Measurements from ENCODE around the gene NSRP1.
A peak's percentile ranks its signal among the peaks of the same experiment; 100 is the strongest.
"Not testable (repeated sequence)": the region's sequence is repeated elsewhere in the genome, so short reads cannot be mapped to it uniquely, and the experiment has no call there.

Gene NSRP1

GRCh38 chr17:30116661-30117551 is at the start of gene NSRP1:
TSS of gene NSRP1 (plus strand) at chr17:30116816. CDS start at chr17:30116844, 28 bp downstream.
- Histone ChIP-seq H3K4me3 (ENCODE audit: low read length) (peak within 1 kb of the TSS; percentile 95), H3K9ac (ENCODE audit: low read length) (peak within 1 kb of the TSS; percentile 98), H3K9me3 (ENCODE audit: control insufficient read depth, low read length) (no peaks in the 10 kb centered on the region), H3K4me1 (ENCODE audit: control insufficient read depth, insufficient read depth, low read length) (peaks cover 17% of the 10 kb centered on the region), H3K27me3 (replicated peaks; ENCODE audit: control insufficient read depth, insufficient read depth, low read length) (no peaks in the 10 kb centered on the region), H3K36me3 (ENCODE audit: control insufficient read depth, insufficient read depth, low read length, severe bottlenecking) (peaks cover 15% of the 10 kb centered on the region)
- DNase-seq (ENCODE audit: low read depth): peak; percentile 99

DNA sequence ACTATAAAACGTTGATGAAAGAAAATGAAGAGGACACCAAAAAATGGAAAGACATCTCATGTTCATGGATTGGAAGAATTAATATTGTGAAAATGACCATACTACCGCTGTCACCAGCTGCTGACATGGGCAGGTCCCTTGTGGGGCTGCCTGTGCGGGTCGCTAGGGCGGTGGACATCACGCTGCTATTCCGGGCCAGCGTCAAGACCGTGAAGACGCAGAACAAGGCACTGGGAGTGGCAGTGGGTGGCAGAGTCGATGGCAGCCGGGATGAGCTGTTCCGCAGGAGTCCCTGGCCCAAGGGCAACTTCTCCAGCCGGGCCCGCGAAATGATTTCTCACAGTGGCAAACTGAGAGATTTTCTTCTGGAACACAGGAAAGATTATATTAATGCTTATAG is 48.2 kb upstream of the NSRP1 start:
- DNase-seq (ENCODE audit: low read depth): no peak
- Histone ChIP-seq H3K4me1 (ENCODE audit: control insufficient read depth, insufficient read depth, low read length) (no peaks in the 10 kb centered on the region), H3K9ac (ENCODE audit: low read length) (no peak overlapping the region), H3K9me3 (ENCODE audit: control insufficient read depth, low read length) (peaks cover 28% of the 10 kb centered on the region), H3K27me3 (replicated peaks; ENCODE audit: control insufficient read depth, insufficient read depth, low read length) (no peaks in the 10 kb centered on the region), H3K36me3 (ENCODE audit: control insufficient read depth, insufficient read depth, low read length, severe bottlenecking) (no peaks in the 10 kb centered on the region), H3K4me3 (ENCODE audit: low read length) (no peak overlapping the region)

- Histone ChIP-seq H3K9me3 (ENCODE audit: control insufficient read depth, low read length) (peaks cover 3% of the 10 kb centered on the region), H3K4me3 (ENCODE audit: low read length) (no peak overlapping the region), H3K4me1 (ENCODE audit: control insufficient read depth, insufficient read depth, low read length) (no peaks in the 10 kb centered on the region), H3K36me3 (ENCODE audit: control insufficient read depth, insufficient read depth, low read length, severe bottlenecking) (no peaks in the 10 kb centered on the region), H3K9ac (ENCODE audit: low read length) (no peak overlapping the region), H3K27me3 (replicated peaks; ENCODE audit: control insufficient read depth, insufficient read depth, low read length) (peaks cover 15% of the 10 kb centered on the region)
- DNase-seq (ENCODE audit: low read depth): no peak
These were observed 42.4 kb upstream of the NSRP1 start for GRCh38 chr17:30074254-30074653.

GRCh38 chr17:30074730-30075129 is 41.9 kb upstream of the NSRP1 start:
- H3K9me3 ChIP-seq (ENCODE audit: control insufficient read depth, low read length): no peaks in the 10 kb centered on the region
- no peak overlapping the region for H3K4me3 ChIP-seq (ENCODE audit: low read length)
- peaks cover 15% of the 10 kb centered on the region for H3K27me3 ChIP-seq (replicated peaks; ENCODE audit: control insufficient read depth, insufficient read depth, low read length)
- no peaks in the 10 kb centered on the region for H3K36me3 ChIP-seq (ENCODE audit: control insufficient read depth, insufficient read depth, low read length, severe bottlenecking)
- H3K4me1 ChIP-seq (ENCODE audit: control insufficient read depth, insufficient read depth, low read length): no peaks in the 10 kb centered on the region
- H3K9ac ChIP-seq (ENCODE audit: low read length): no peak overlapping the region
- no peak for DNase-seq (ENCODE audit: low read depth)

GRCh38 chr17:30082773-30083172 is 33.8 kb upstream of the NSRP1 start:
- Histone ChIP-seq H3K9ac (ENCODE audit: low read length) (no peak overlapping the region), H3K4me3 (ENCODE audit: low read length) (no peak overlapping the region), H3K36me3 (ENCODE audit: control insufficient read depth, insufficient read depth, low read length, severe bottlenecking) (no peaks in the 10 kb centered on the region), H3K27me3 (replicated peaks; ENCODE audit: control insufficient read depth, insufficient read depth, low read length) (peaks cover 23% of the 10 kb centered on the region), H3K4me1 (ENCODE audit: control insufficient read depth, insufficient read depth, low read length) (no peaks in the 10 kb centered on the region), H3K9me3 (ENCODE audit: control insufficient read depth, low read length) (no peaks in the 10 kb centered on the region)
- DNase-seq (ENCODE audit: low read depth): no peak

GRCh38 chr17:30084788-30085187 is 31.8 kb upstream of the NSRP1 start:
- DNase-seq (ENCODE audit: low read depth): no peak
- Histone ChIP-seq H3K4me3 (ENCODE audit: low read length) (no peak overlapping the region), H3K9me3 (ENCODE audit: control insufficient read depth, low read length) (no peaks in the 10 kb centered on the region), H3K9ac (ENCODE audit: low read length) (no peak overlapping the region), H3K4me1 (ENCODE audit: control insufficient read depth, insufficient read depth, low read length) (no peaks in the 10 kb centered on the region), H3K36me3 (ENCODE audit: control insufficient read depth, insufficient read depth, low read length, severe bottlenecking) (no peaks in the 10 kb centered on the region), H3K27me3 (replicated peaks; ENCODE audit: control insufficient read depth, insufficient read depth, low read length) (peaks cover 12% of the 10 kb centered on the region)

- Histone ChIP-seq H3K9me3 (ENCODE audit: control insufficient read depth, low read length) (no peaks in the 10 kb centered on the region), H3K36me3 (ENCODE audit: control insufficient read depth, insufficient read depth, low read length, severe bottlenecking) (no peaks in the 10 kb centered on the region)
- no peak for DNase-seq (ENCODE audit: low read depth)
These were observed 29.7 kb upstream of the NSRP1 start for GRCh38 chr17:30086896-30087295.

DNA sequence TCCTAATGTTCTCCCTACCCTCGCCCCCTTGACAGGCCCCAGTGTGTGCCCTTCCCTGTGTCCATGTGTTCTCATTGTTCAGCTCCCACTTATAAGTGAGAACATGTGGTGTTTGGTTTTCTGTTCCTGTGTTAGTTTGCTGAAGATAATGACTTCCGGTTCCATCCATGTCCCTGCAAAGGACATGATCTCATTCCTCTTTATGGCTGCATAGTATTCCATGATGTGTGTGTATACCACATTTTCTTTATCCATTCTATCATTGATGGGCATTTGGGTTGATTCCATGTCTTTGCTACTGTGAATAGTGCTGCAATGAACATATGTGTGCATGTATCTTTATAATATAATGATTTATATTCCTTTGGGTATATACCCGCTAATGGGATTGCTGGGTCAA is 29.2 kb upstream of the NSRP1 start:
- not testable (repeated sequence) for H3K9ac ChIP-seq (ENCODE audit: low read length); H3K4me3 ChIP-seq (ENCODE audit: low read length); H3K36me3 ChIP-seq (ENCODE audit: control insufficient read depth, insufficient read depth, low read length, severe bottlenecking); DNase-seq (ENCODE audit: low read depth); H3K9me3 ChIP-seq (ENCODE audit: control insufficient read depth, low read length); H3K27me3 ChIP-seq (replicated peaks; ENCODE audit: control insufficient read depth, insufficient read depth, low read length)
- peaks cover 12% of the 10 kb centered on the region for H3K4me1 ChIP-seq (ENCODE audit: control insufficient read depth, insufficient read depth, low read length)

More at GRCh38 chr17:30086896-30087295, 29.7 kb upstream of the NSRP1 start:
- Histone ChIP-seq H3K9ac (ENCODE audit: low read length) (no peak overlapping the region), H3K27me3 (replicated peaks; ENCODE audit: control insufficient read depth, insufficient read depth, low read length) (peaks cover 7% of the 10 kb centered on the region), H3K4me3 (ENCODE audit: low read length) (no peak overlapping the region), H3K4me1 (ENCODE audit: control insufficient read depth, insufficient read depth, low read length) (peaks cover 9% of the 10 kb centered on the region)

GRCh38 chr17:30091121-30091670 is 25.4 kb upstream of the NSRP1 start:
- Histone ChIP-seq H3K27me3 (replicated peaks; ENCODE audit: control insufficient read depth, insufficient read depth, low read length) (no peaks in the 10 kb centered on the region), H3K9me3 (ENCODE audit: control insufficient read depth, low read length) (no peaks in the 10 kb centered on the region), H3K4me1 (ENCODE audit: control insufficient read depth, insufficient read depth, low read length) (peaks cover 25% of the 10 kb centered on the region), H3K36me3 (ENCODE audit: control insufficient read depth, insufficient read depth, low read length, severe bottlenecking) (no peaks in the 10 kb centered on the region), H3K4me3 (ENCODE audit: low read length) (peak overlapping the region; percentile 12), H3K9ac (ENCODE audit: low read length) (no peak overlapping the region)
- DNase-seq (ENCODE audit: low read depth): no peak

- Histone ChIP-seq H3K4me3 (ENCODE audit: low read length) (peak overlapping the region; percentile 12), H3K27me3 (replicated peaks; ENCODE audit: control insufficient read depth, insufficient read depth, low read length) (no peaks in the 10 kb centered on the region), H3K9ac (ENCODE audit: low read length) (no peak overlapping the region), H3K36me3 (ENCODE audit: control insufficient read depth, insufficient read depth, low read length, severe bottlenecking) (no peaks in the 10 kb centered on the region), H3K9me3 (ENCODE audit: control insufficient read depth, low read length) (no peaks in the 10 kb centered on the region), H3K4me1 (ENCODE audit: control insufficient read depth, insufficient read depth, low read length) (peaks cover 25% of the 10 kb centered on the region)
- peak; percentile 78 for DNase-seq (ENCODE audit: low read depth)
These were observed 24.8 kb upstream of the NSRP1 start for GRCh38 chr17:30091771-30092170.

DNA sequence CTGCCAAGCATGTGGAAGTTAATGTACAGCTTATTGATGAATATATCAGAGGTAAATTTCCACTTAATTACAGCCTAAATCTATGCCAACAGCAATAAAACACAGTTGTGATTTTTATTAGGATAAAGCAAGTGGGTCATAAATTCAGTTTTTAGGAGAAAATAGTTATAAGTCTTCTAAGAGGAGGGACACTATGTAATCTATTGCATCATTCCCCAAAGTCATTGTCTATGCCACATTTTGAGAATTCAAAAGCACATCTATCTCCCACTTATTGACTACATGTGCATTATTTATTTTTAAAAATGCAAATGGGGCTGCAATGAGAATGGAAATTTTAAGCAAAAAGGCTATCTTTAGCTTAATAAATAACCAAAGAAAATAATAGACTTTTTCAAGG is 23.7 kb upstream of the NSRP1 start:
- H3K36me3 ChIP-seq (ENCODE audit: control insufficient read depth, insufficient read depth, low read length, severe bottlenecking): no peaks in the 10 kb centered on the region
- H3K4me3 ChIP-seq (ENCODE audit: low read length): no peak overlapping the region
- no peak overlapping the region for H3K9ac ChIP-seq (ENCODE audit: low read length)
- DNase-seq (ENCODE audit: low read depth): peak; percentile 9
- no peaks in the 10 kb centered on the region for H3K27me3 ChIP-seq (replicated peaks; ENCODE audit: control insufficient read depth, insufficient read depth, low read length)
- H3K9me3 ChIP-seq (ENCODE audit: control insufficient read depth, low read length): no peaks in the 10 kb centered on the region
- peaks cover 25% of the 10 kb centered on the region for H3K4me1 ChIP-seq (ENCODE audit: control insufficient read depth, insufficient read depth, low read length)
